H9 (cell line): ENCODE data around the gene ZHX3. TPM values are rescaled to one million over a fixed set of nuclear protein-coding genes. Genes with fewer than 3 reads are reported as not detected.

Experiments
- DNase-seq: peaks from one replicate; pipeline ENCODE4 v3.0.0-alpha.2; 2017
- H2AFZ ChIP-seq: one replicate; pipeline ENCODE4 v1.6.1; 2013; ENCODE audit warnings: mild to moderate bottlenecking, low read length, control low read depth, moderate library complexity
- H2AK5ac ChIP-seq: 2 replicates; pipeline ENCODE4 v1.6.1; 2013; ENCODE audit warnings: low read length, control low read depth, mixed read lengths; ENCODE audit not compliant: insufficient read length
- H2BK120ac ChIP-seq: one replicate; pipeline ENCODE4 v1.6.1; 2013; ENCODE audit warnings: low read depth, mild to moderate bottlenecking, low read length, control low read depth, inconsistent platforms; ENCODE audit not compliant: poor library complexity, severe bottlenecking
- H2BK12ac ChIP-seq: 2 replicates; pipeline ENCODE4 v1.6.1; 2013; ENCODE audit warnings: low read length, control low read depth, mixed read lengths, low read depth; ENCODE audit not compliant: insufficient read length
- H2BK15ac ChIP-seq: 2 replicates; pipeline ENCODE4 v1.6.1; 2013; ENCODE audit warnings: low read depth, low read length, control low read depth
- H2BK20ac ChIP-seq: one replicate; pipeline ENCODE4 v1.6.1; 2013; ENCODE audit warnings: low read depth, mild to moderate bottlenecking, low read length, control low read depth, inconsistent platforms; ENCODE audit not compliant: poor library complexity, severe bottlenecking
- H2BK5ac ChIP-seq: 2 replicates; pipeline ENCODE4 v1.6.1; 2013; ENCODE audit warnings: low read length, control low read depth, mixed read lengths; ENCODE audit not compliant: insufficient read length
- H3K14ac ChIP-seq: 2 replicates; pipeline ENCODE4 v1.6.1; 2013; ENCODE audit warnings: low read length, control low read depth; ENCODE audit not compliant: insufficient read depth
- H3K18ac ChIP-seq: 2 replicates; pipeline ENCODE4 v1.6.1; 2013; ENCODE audit warnings: low read depth, mild to moderate bottlenecking, mixed read lengths, low read length, control low read depth; ENCODE audit not compliant: insufficient read length
- H3K23ac ChIP-seq: 2 replicates; pipeline ENCODE4 v1.6.1; 2013; ENCODE audit warnings: low read length, control low read depth, mixed read lengths, low read depth; ENCODE audit not compliant: insufficient read length
- H3K23me2 ChIP-seq: 2 replicates; pipeline ENCODE4 v1.6.1; 2013; ENCODE audit warnings: low read depth, mild to moderate bottlenecking, mixed read lengths, low read length, control low read depth; ENCODE audit not compliant: insufficient read length, poor library complexity, severe bottlenecking
- H3K27ac ChIP-seq: 2 replicates; pipeline ENCODE4 v1.5.1; 2013; ENCODE audit warnings: low read length, control low read depth, mixed read lengths, low read depth; ENCODE audit not compliant: insufficient read length
- H3K27me3 ChIP-seq: 2 replicates; pipeline ENCODE4 v1.6.1; 2013; ENCODE audit warnings: low read length, control low read depth, inconsistent platforms; ENCODE audit not compliant: insufficient read depth
- H3K4ac ChIP-seq: 2 replicates; pipeline ENCODE4 v1.6.1; 2013; ENCODE audit warnings: low read depth, mild to moderate bottlenecking, control low read depth, inconsistent platforms, low read length, moderate library complexity
- H3K4me1 ChIP-seq: 2 replicates; pipeline ENCODE4 v1.6.1; 2013; ENCODE audit warnings: low read length, control low read depth, inconsistent platforms; ENCODE audit not compliant: insufficient read depth
- H3K4me2 ChIP-seq: 2 replicates; pipeline ENCODE4 v1.6.1; 2013; ENCODE audit warnings: low read length, control low read depth, mixed read lengths; ENCODE audit not compliant: insufficient read length, insufficient read depth
- H3K56ac ChIP-seq: 2 replicates; pipeline ENCODE4 v1.6.1; 2013; ENCODE audit warnings: low read depth, mild to moderate bottlenecking, mixed read lengths, low read length, control low read depth; ENCODE audit not compliant: insufficient read length
- H3K79me1 ChIP-seq: 2 replicates; pipeline ENCODE4 v1.6.1; 2013; ENCODE audit warnings: low read depth, mild to moderate bottlenecking, moderate library complexity, low read length, control low read depth, inconsistent platforms; ENCODE audit not compliant: insufficient read depth, poor library complexity, severe bottlenecking
- H3K79me2 ChIP-seq: 2 replicates; pipeline ENCODE4 v1.6.1; 2013; ENCODE audit warnings: low read length, control low read depth, inconsistent platforms; ENCODE audit not compliant: insufficient read depth
- H3K9ac ChIP-seq: 2 replicates; pipeline ENCODE4 v1.6.1; 2013; ENCODE audit warnings: low read length, control low read depth, mixed read lengths; ENCODE audit not compliant: insufficient read length; ENCODE audit errors: extremely low read depth
- H3K9me3 ChIP-seq: one replicate; pipeline ENCODE4 v1.6.1; 2013; ENCODE audit warnings: low read depth, low read length, inconsistent platforms; ENCODE audit not compliant: control insufficient read depth
- H3T11ph ChIP-seq: one replicate; pipeline ENCODE4 v1.6.1; 2013; ENCODE audit warnings: mild to moderate bottlenecking, low read length, control low read depth, inconsistent platforms
- H4K20me1 ChIP-seq: one replicate; pipeline ENCODE4 v1.6.1; 2013; ENCODE audit not compliant: control insufficient read depth, insufficient read length, insufficient read depth
- H4K5ac ChIP-seq: 2 replicates; pipeline ENCODE4 v1.6.1; 2013; ENCODE audit warnings: low read depth, mild to moderate bottlenecking, mixed read lengths, low read length, control low read depth; ENCODE audit not compliant: insufficient read length
- H4K8ac ChIP-seq: replicated peaks from 2 replicates; pipeline ENCODE4 v1.6.1; 2013; ENCODE audit warnings: low read length, control low read depth, mixed read lengths, low read depth; ENCODE audit not compliant: insufficient read length
- H4K91ac ChIP-seq: 2 replicates; pipeline ENCODE4 v1.6.1; 2013; ENCODE audit warnings: low read depth, mild to moderate bottlenecking, moderate library complexity, mixed read lengths, low read length, control low read depth; ENCODE audit not compliant: insufficient read length
- H3K27ac Mint-ChIP-seq, 3 experiments: 2 replicates in 2 of 3; 3 replicates in 1 of 3; pipeline ENCODE4 v1.8.0; 2020 to 2021; ENCODE audit warnings: mixed read lengths in 3 of 3, mild to moderate bottlenecking in 1 of 3, moderate library complexity in 1 of 3
- H3K27me3 Mint-ChIP-seq: 2 replicates; pipeline ENCODE4 v1.8.0; 2021; ENCODE audit warnings: low read depth, mild to moderate bottlenecking, moderate library complexity, mixed read lengths
- H3K36me3 Mint-ChIP-seq, 3 experiments: 2 replicates in 2 of 3; 3 replicates in 1 of 3; pipeline ENCODE4 v1.8.0; 2020 to 2021; ENCODE audit warnings: low read depth in 3 of 3, mixed read lengths in 3 of 3; ENCODE audit not compliant: insufficient read depth in 1 of 3
- H3K4me1 Mint-ChIP-seq, 2 experiments: 2 replicates each; pipeline ENCODE4 v1.8.0; 2020; ENCODE audit warnings: mixed read lengths in 2 of 2
- H3K4me3 Mint-ChIP-seq, 2 experiments: 2 replicates in 1 of 2; 3 replicates in 1 of 2; pipeline ENCODE4 v1.8.0; 2020 to 2021; ENCODE audit warnings: mild to moderate bottlenecking in 2 of 2, mixed read lengths in 2 of 2, moderate library complexity in 1 of 2
- H3K9me3 Mint-ChIP-seq, 2 experiments: 2 replicates in 1 of 2; 3 replicates in 1 of 2; pipeline ENCODE4 v1.8.0; 2020; ENCODE audit warnings: mild to moderate bottlenecking in 2 of 2, mixed read lengths in 2 of 2, moderate library complexity in 1 of 2
- WGBS: extraction: QIAGEN DNeasy Blood & Tissue Kit; methylation state at CpG from one replicate; pipeline ENCODE4 v1.1.7; 2013; ENCODE audit warnings: missing lambda C conversion rate, low lambda C conversion rate, mixed read lengths; ENCODE audit not compliant: insufficient read length; ENCODE audit errors: extremely low coverage; 5-methylcytosine and 5-hydroxymethylcytosine counted together
- total RNA-seq: library from RNA; stranded (reverse); gene quantifications from 2 replicates; pipeline ENCODE4 v1.2.1, GENCODE V29; 2021
- TF ChIP-seq, protein P1 (sequence below): fragments of 200-600 bp; sonication (generic); conservative IDR thresholded peaks from 3 replicates; pipeline ENCODE4 v1.8.0; 2021; ENCODE audit warnings: antibody characterized with exemption, mild to moderate bottlenecking

ZHX3 gene
- total RNA-seq, 1 experiment from 2014 or later = 4.4 TPM

- no peak overlapping the region for H3K18ac ChIP-seq
- no peak overlapping the region for H3K4me3 Mint-ChIP-seq
These were observed 67.9 kb downstream of the ZHX3 start for GRCh38 chr20:41249411-41250281.

More at GRCh38 chr20:41249411-41250281, 67.9 kb downstream of the ZHX3 start:
- H3K27ac Mint-ChIP-seq = no peak overlapping the region; a peak in 1 of 7 replicates
- DNase-seq = peak; percentile 86
- peaks cover 18 to 21% of the 10 kb centered on the region in 2 experiments for H3K4me1 Mint-ChIP-seq
- H2BK120ac ChIP-seq = no peak overlapping the region
- H2AFZ ChIP-seq = peak overlapping the region; percentile 66
- H4K91ac ChIP-seq = no peak overlapping the region
- H3K4ac ChIP-seq = no peak overlapping the region
- no peak overlapping the region for H4K8ac ChIP-seq
- H2AK5ac ChIP-seq = no peak overlapping the region
- H2BK20ac ChIP-seq = no peak overlapping the region
- H3K27me3 Mint-ChIP-seq = peaks cover 38% of the 10 kb centered on the region
- WGBS = no CpG with 5 or more reads among the region's 9 CpGs
- no peak overlapping the region for H2BK5ac ChIP-seq
- no peak overlapping the region for H3K14ac ChIP-seq
- TF ChIP-seq, protein P1, sequence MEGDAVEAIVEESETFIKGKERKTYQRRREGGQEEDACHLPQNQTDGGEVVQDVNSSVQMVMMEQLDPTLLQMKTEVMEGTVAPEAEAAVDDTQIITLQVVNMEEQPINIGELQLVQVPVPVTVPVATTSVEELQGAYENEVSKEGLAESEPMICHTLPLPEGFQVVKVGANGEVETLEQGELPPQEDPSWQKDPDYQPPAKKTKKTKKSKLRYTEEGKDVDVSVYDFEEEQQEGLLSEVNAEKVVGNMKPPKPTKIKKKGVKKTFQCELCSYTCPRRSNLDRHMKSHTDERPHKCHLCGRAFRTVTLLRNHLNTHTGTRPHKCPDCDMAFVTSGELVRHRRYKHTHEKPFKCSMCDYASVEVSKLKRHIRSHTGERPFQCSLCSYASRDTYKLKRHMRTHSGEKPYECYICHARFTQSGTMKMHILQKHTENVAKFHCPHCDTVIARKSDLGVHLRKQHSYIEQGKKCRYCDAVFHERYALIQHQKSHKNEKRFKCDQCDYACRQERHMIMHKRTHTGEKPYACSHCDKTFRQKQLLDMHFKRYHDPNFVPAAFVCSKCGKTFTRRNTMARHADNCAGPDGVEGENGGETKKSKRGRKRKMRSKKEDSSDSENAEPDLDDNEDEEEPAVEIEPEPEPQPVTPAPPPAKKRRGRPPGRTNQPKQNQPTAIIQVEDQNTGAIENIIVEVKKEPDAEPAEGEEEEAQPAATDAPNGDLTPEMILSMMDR = peak; percentile 75
- no peaks in the 10 kb centered on the region for H3K27me3 ChIP-seq
- no peak overlapping the region for H3K23ac ChIP-seq
- H3K4me1 ChIP-seq = peaks cover 3% of the 10 kb centered on the region; the same call in 1 of the 2 replicates
- no peak overlapping the region for H3K9ac ChIP-seq
- H4K20me1 ChIP-seq = no peaks in the 10 kb centered on the region
- no peaks in the 10 kb centered on the region for H3K9me3 ChIP-seq
- H3K9me3 Mint-ChIP-seq = no peaks in the 10 kb centered on the region
- no peaks in the 10 kb centered on the region for H3K23me2 ChIP-seq
- H3K79me1 ChIP-seq = no peaks in the 10 kb centered on the region
- H2BK12ac ChIP-seq = no peak overlapping the region
- H3K79me2 ChIP-seq = no peaks in the 10 kb centered on the region
- H3T11ph ChIP-seq = no peak overlapping the region
- H3K56ac ChIP-seq = no peak overlapping the region
- H3K4me2 ChIP-seq = peak overlapping the region; percentile 26
- no peak overlapping the region for H2BK15ac ChIP-seq
- H3K27ac ChIP-seq = no peak overlapping the region
- no peaks in the 10 kb centered on the region for H3K36me3 Mint-ChIP-seq
- no peak overlapping the region for H4K5ac ChIP-seq
